HG03135 (cell line): Measurements from ENCODE around the gene MSI2.

Experiments
- ATAC-seq: cut with Tn5 transposase; IDR thresholded peaks from one replicate; pipeline ENCODE4 v1.9.1; 2021; ENCODE audit warnings: mild to moderate bottlenecking, moderate library complexity; ENCODE audit not compliant: unreplicated experiment

Gene MSI2

GRCh38 chr17:57406981-57407286 is 150.6 kb downstream of the MSI2 start:
- ATAC-seq, result no peak

DNA sequence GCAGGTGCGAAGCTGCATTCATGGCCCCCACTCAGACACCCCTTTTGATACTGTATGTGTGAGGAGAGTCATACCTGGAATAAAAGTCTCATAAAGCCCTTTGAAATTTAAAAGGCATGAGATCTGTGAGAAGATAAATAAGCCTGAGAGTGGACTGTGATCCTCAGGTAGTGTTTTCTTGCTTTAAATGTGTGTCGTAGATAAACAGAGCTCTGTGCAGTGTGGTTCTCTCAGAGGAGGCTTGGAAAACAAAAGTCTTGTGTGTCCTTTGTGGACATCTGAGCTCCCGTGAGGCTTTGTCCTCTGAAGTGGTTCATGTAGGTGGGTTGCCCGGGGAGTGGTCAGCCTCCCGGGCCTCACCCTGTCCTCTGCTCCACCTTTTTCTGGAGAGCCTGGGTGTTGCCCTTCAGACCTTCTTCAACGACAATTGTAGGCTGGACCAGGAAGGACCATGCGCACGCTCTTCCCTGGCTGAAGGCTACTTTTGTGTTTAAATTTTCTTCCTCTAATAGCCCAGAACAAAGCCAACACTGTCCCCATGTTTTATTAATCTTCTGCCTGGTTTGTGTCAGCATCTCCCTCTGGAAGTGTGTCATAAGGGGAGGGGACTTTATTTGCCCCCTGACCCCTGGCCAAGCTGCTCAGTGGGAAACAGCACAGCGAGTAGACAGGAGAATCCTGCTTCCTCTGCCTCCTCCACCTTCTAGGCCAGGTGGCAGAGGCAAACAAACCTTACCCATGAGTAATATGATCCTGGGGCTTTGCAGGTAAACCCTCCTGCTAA is 151.2 kb downstream of the MSI2 start:
- no peak for ATAC-seq

DNA sequence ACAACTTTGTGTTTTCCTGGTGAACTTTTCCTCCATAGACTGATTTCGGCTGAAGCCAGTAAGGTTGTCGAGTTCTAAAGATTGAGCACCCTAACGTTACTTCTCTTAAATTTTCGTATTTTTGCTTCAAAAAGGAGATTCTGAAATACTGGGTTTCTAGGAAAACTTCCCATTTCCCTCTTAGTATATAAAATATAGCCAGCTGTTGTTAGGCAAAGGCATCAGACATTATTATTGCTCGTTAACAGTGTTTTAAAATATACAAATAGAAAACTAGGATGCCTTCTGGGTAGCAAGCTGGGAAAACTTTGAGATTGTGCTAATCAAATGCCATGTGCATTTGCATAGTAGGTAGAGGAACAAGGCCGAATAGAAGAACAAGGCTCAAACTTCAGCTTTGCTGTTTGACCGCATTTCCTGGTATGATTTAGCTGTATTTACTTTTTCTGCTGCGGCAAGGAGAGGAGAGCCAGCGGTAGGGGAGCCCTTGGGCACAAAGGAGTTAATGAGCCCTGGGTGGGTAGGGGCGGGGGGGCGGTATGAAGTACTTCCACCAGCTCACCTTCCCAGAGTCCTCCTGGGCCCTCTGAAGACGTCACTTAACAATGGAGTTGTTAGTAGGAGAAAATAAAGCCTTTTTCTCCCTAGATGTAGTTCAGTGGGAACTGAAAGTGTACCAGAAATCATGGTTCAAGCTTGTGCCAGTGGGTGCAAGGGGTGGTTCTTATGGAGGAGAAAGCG is 151.9 kb downstream of the MSI2 start:
- peak; percentile 64 for ATAC-seq

DNA sequence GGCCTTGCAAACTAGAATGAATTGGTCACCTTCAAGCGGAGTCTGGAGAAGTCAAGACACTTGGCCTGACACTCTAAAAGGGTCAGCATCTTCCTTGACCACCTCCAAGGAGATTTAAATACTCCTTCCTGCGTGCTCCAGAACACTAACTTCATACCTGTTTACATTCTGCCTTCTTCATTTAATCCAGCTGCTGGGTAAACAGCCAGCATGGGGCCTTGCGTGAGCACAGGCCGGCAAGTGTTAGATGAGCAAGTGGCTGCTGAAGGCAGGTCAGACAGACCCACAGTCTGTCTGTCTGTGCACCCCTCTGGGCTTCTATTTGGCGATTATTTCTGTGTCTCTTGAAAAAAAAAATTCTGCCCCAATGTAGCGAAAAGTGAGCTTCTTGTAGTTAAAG is 153.8 kb downstream of the MSI2 start:
- ATAC-seq, result no peak

DNA sequence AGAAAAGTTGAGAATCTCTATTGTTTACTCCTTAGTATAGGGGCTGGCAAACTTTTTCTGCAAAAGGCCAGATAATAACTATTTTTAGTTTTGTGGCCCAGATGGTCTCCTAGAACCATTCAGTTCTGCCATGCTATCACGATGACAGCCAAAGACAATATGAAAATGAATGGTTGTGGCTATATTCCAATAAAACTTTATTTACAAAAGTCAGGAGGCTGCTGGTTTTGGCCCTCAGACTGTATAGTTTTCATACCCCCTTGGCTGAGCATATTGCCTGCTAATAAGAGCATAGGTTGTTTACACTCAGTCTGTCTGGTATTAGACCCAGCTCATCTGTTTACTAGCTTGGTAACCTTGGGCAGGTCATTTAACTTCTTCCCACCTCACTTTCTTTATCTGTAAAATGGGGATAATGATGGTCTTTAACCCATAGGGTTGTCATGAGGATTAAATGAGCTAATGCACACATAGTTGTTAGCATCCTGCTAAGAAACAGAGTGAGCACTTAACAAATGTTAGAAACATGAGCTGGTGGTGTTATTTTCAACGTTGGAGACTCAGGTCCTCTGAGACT is 156.3 kb downstream of the MSI2 start:
- ATAC-seq, result no peak

GRCh38 chr17:57413848-57414651 is 157.7 kb downstream of the MSI2 start:
- no peak for ATAC-seq

GRCh38 chr17:57415751-57416207 is 159.5 kb downstream of the MSI2 start:
- ATAC-seq, result no peak

GRCh38 chr17:57416369-57416768 is 160.0 kb downstream of the MSI2 start:
- ATAC-seq, result no peak

- ATAC-seq, result no peak
These were observed 161.6 kb downstream of the MSI2 start for GRCh38 chr17:57417956-57418355.

DNA sequence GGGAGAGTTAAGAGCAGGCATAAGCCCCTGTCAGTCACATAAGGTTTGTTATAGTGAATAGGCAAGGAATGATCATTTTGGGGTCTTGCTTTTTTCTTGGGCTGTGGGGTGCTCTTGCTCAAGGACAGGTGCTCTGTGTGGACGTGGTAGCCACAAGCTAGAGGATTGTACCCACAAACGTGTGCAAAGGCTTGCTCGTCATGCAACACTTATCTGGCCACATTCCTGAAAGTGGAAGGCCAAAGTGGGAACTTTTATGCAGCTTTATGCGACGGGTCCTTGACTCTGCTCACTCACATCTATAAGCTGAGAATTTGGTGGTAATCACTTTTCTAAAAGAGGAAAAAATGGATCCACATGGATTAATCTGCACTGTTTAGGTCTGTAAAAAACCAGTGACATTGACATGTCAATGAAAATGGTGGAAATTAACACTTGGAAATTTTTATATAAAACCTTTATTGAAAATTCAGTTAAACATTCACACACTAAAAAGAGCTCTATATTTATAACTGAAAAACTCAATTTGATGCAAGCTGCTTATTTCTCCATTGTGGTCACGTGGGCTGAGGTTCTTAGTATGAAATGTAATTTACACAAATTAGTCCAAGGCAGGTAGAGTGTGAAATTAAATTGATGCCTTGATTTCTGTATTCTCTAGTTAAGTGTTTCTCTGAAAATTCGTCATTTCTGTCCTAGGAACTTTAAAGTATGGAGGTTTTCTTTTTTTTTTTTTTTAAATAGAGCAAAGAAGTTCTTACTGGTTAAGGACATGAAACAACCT is 162.3 kb downstream of the MSI2 start:
- no peak for ATAC-seq

DNA sequence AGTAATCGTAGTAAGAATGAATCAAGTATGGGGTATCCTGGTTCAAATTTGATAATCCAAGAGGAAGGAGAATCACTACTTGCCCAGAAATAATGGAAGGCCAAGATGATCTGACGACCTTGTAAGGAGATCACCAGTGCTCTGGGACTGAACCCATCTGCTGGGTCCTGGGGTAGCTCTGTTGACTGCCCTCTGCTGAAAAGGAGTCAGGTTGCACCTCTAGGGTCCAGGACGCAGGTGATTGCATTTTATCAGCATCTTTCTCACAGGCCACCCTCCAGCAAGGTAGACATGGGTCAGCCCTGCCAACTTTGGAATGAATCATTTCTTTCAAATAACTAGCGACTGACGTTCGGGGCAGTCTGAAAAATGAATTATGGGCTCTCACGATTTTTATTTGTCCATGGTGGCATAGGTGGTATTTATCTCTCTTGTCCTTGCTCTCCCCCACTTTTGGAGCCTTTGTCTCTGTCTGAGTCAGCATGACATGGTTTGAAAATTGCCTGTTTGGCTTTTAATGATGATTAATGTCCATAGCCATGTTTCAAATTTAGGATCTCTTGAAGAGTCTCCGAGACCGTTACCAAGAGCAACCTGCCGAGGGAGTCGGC is 163.7 kb downstream of the MSI2 start:
- ATAC-seq, result no peak

GRCh38 chr17:57420734-57421717 is 164.7 kb downstream of the MSI2 start:
- no peak for ATAC-seq

GRCh38 chr17:57422574-57423164 is 166.3 kb downstream of the MSI2 start:
- ATAC-seq, result peak; percentile 58

GRCh38 chr17:57423541-57423940 is 167.2 kb downstream of the MSI2 start:
- no peak for ATAC-seq

DNA sequence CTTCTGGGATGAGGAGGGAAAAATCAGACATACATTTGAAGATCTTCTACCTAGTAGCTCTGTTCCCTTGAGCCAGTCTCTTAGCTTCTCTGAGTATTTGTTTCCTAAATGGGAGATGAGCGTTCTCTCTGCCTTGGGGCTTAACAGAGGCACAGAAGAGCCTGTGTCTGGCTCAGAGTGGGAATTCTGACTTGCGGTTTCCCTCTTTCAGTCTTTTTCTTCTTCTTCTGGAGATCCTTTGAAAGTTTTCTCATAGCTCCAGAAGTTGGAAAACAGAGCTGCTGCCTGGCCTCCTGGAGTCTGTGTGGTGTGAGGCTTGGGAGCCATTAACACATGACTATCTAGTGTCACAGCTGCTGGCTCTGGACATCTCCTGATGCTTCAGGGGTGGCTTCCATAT is 167.9 kb downstream of the MSI2 start:
- no peak for ATAC-seq

DNA sequence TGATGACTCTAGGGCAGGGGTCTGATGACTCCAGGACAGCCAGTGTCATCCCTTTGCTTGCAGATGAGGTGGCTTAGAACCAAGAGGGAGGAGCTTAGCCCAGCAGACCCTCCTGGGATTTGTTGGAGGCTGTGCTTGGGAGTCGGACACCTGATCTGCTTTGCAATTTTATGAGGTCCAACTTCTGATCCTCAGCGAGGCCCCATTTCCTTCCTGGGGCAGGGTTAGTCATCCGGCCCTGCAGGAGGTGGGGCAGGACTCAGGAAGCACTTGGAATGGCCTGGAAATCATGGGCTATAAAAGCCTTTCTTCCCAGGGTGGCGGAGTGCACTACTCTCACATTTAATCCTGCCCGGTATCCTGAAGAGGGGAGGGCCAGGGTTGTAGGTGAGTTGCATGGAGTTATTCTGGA is 168.5 kb downstream of the MSI2 start:
- no peak for ATAC-seq

DNA sequence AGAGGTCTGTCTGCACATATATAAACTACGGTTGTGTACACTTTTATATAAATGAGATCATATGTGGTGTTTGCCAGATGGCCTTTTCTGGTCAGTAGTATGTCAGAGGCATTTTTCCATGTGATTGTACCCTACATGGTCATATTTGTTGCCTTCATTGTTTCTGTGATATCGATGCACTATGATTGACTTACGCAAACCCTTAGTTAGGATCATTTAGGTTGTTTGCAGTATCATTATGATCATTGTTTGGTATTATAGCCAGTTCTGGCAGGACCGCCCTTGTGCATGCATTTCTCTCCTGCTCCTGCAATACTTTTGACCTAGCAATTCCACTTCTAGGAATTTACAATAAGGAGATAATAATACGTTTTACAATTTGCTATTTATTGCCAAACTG is 169.1 kb downstream of the MSI2 start:
- ATAC-seq, result no peak
